IMR-90 (cell line): ENCODE results near the gene NR0B2. TPM values are rescaled to one million over a fixed set of nuclear protein-coding genes. Genes with fewer than 3 reads are reported as not detected.
"Not testable (repeated sequence)": the region's sequence is repeated elsewhere in the genome, so short reads cannot be mapped to it uniquely, and the experiment has no call there.

Experiments used
- ATAC-seq: fragments of 200-7000 bp; cut with Tn5 transposase; 2 replicates; pipeline ENCODE4 v1.9.1; 2020; ENCODE audit warnings: low read depth, mild to moderate bottlenecking, moderate library complexity
- BruUV-seq: library from RNA; stranded (reverse); fragments of 400-500 nt; replicated peaks from 2 replicates; lab custom pipeline; 2021; lab: Mats Ljungman, UMichigan
- CTCF ChIA-PET: fragments of 300-600 bp; formaldehyde crosslinking; extraction: SDS; loops from one replicate; lab custom pipeline; 2021; ENCODE audit warnings: antibody characterized with exemption; lab: Yijun Ruan, JAX
- POLR2A ChIA-PET: fragments of 300-600 bp; sonication (Branson Sonifier 250); formaldehyde crosslinking; loops from one replicate; lab custom pipeline; 2022; ENCODE audit warnings: antibody characterized with exemption; ENCODE audit not compliant: unreplicated experiment; lab: Charles Lee
- DNase-seq: peaks from one replicate; pipeline ENCODE4 v3.0.0; 2013
- H2AFZ ChIP-seq: replicated peaks from 2 replicates; pipeline ENCODE3; 2013; ENCODE audit warnings: low read length, mild to moderate bottlenecking; ENCODE audit not compliant: poor library complexity
- H2AK5ac ChIP-seq: 2 replicates; pipeline ENCODE4 v1.6.1; 2013; ENCODE audit warnings: low read depth, low read length, inconsistent platforms
- H2AK9ac ChIP-seq: replicated peaks from 2 replicates; pipeline ENCODE3; 2013; ENCODE audit warnings: mild to moderate bottlenecking, low read depth, low read length, moderate library complexity; ENCODE audit not compliant: poor library complexity
- H2BK120ac ChIP-seq: 2 replicates; pipeline ENCODE4 v1.6.1; 2013; ENCODE audit warnings: low read depth, low read length, inconsistent platforms
- H2BK15ac ChIP-seq: 3 replicates; pipeline ENCODE4 v1.6.1; 2013; ENCODE audit warnings: low read depth, low read length, inconsistent platforms
- H2BK20ac ChIP-seq: 2 replicates; pipeline ENCODE4 v1.6.1; 2013; ENCODE audit warnings: low read depth, mild to moderate bottlenecking, inconsistent platforms, low read length, moderate library complexity
- H2BK5ac ChIP-seq: 2 replicates; pipeline ENCODE4 v1.6.1; 2013; ENCODE audit warnings: mild to moderate bottlenecking, low read depth, low read length, inconsistent platforms; ENCODE audit not compliant: poor library complexity, severe bottlenecking
- H3K14ac ChIP-seq: replicated peaks from 2 replicates; pipeline ENCODE4 v1.6.1; 2013; ENCODE audit warnings: low read depth, low read length, inconsistent platforms
- H3K18ac ChIP-seq: 2 replicates; pipeline ENCODE4 v1.6.1; 2013; ENCODE audit warnings: low read depth, low read length, control low read depth
- H3K23ac ChIP-seq: 2 replicates; pipeline ENCODE4 v1.6.1; 2013; ENCODE audit warnings: low read depth, low read length, inconsistent platforms
- H3K27ac ChIP-seq: 2 replicates; pipeline ENCODE4 v1.5.1; 2013; ENCODE audit warnings: mild to moderate bottlenecking, control low read depth, low read length; ENCODE audit not compliant: insufficient read depth
- H3K27me3 ChIP-seq: 2 replicates; pipeline ENCODE4 v1.6.1; 2013; ENCODE audit warnings: low read length; ENCODE audit not compliant: control insufficient read depth, insufficient read depth
- H3K36me3 ChIP-seq: 2 replicates; pipeline ENCODE4 v1.6.1; 2013; ENCODE audit warnings: low read length, mixed read lengths; ENCODE audit not compliant: control insufficient read depth, insufficient read depth
- H3K4ac ChIP-seq: 2 replicates; pipeline ENCODE4 v1.6.1; 2013; ENCODE audit warnings: low read depth, low read length, inconsistent platforms
- H3K4me1 ChIP-seq: 2 replicates; pipeline ENCODE4 v1.6.1; 2013; ENCODE audit warnings: low read length, mixed read lengths; ENCODE audit not compliant: control insufficient read depth, insufficient read depth
- H3K4me2 ChIP-seq: 2 replicates; pipeline ENCODE4 v1.6.1; 2013; ENCODE audit warnings: low read depth, mild to moderate bottlenecking, control low read depth, low read length, moderate library complexity
- H3K4me3 ChIP-seq: 2 replicates; pipeline ENCODE4 v1.5.1; 2013; ENCODE audit warnings: low read depth, mild to moderate bottlenecking, control low read depth, low read length, moderate library complexity; ENCODE audit not compliant: insufficient read depth
- H3K56ac ChIP-seq: 2 replicates; pipeline ENCODE4 v1.6.1; 2013; ENCODE audit warnings: low read length, inconsistent platforms; ENCODE audit not compliant: insufficient read depth; ENCODE audit errors: extremely low read depth
- H3K79me1 ChIP-seq, 2 experiments: 2 replicates each; pipeline ENCODE4 v1.6.1; 2013; ENCODE audit warnings: low read length in 2 of 2, inconsistent platforms in 1 of 2, low read depth in 1 of 2
- H3K9ac ChIP-seq: 2 replicates; pipeline ENCODE4 v1.6.1; 2013; ENCODE audit warnings: low read depth, low read length, control low read depth
- H3K9me1 ChIP-seq: 2 replicates; pipeline ENCODE4 v1.6.1; 2013; ENCODE audit warnings: low read length, inconsistent platforms; ENCODE audit not compliant: insufficient read depth
- H3K9me3 ChIP-seq: 2 replicates; pipeline ENCODE4 v1.6.1; 2013; ENCODE audit warnings: low read length; ENCODE audit not compliant: control insufficient read depth, insufficient read depth
- H4K20me1 ChIP-seq: 2 replicates; pipeline ENCODE4 v1.6.1; 2013; ENCODE audit warnings: low read length, inconsistent platforms; ENCODE audit not compliant: insufficient read depth
- H4K5ac ChIP-seq: 2 replicates; pipeline ENCODE4 v1.6.1; 2013; ENCODE audit warnings: mild to moderate bottlenecking, low read depth, low read length, control low read depth
- H4K8ac ChIP-seq, 2 experiments: 2 replicates each; pipeline ENCODE4 v1.6.1; 2013; ENCODE audit warnings: low read depth in 2 of 2, low read length in 2 of 2, control low read depth in 1 of 2, inconsistent platforms in 1 of 2
- H4K91ac ChIP-seq: 2 replicates; pipeline ENCODE4 v1.6.1; 2013; ENCODE audit warnings: low read depth, low read length, inconsistent platforms; ENCODE audit not compliant: insufficient read depth
- CEBPB ChIP-seq: IDR thresholded peaks from 2 replicates; pipeline ENCODE4 v1.6.1; 2012; ENCODE audit warnings: low read depth, low read length, improper control_type of control experiment
- WGBS, 2 experiments: methylation state at CpG; one replicate each; pipeline versions ENCODE4 v1.1.5 to v1.1.7; 2013; ENCODE audit warnings: missing lambda C conversion rate in 2 of 2; ENCODE audit not compliant: insufficient read length in 1 of 2; ENCODE audit errors: extremely low coverage in 2 of 2; 5-methylcytosine and 5-hydroxymethylcytosine counted together
- dilution Hi-C: fragments of 300-500 bp; cut with HindIII; formaldehyde crosslinking; loops from one replicate; pipeline ENCODE4 v1.14.3; 2018; ENCODE audit warnings: low sequenced_read_pairs; ENCODE audit not compliant: unreplicated experiment
- in situ Hi-C: fragments of 300-500 bp; cut with MboI; formaldehyde crosslinking; loops from 3 replicates; pipeline ENCODE4 v1.14.3; 2019; ENCODE audit warnings: low sequenced_read_pairs, inconsistent platforms, mixed read lengths
- intact Hi-C: fragments of 100-400 bp; cut with micrococcal nuclease; formaldehyde crosslinking; loops from 2 replicates; pipeline ENCODE4 v1.10.0; 2022
- polyA plus RNA-seq, 3 experiments: library from polyadenylated mRNA; depleted of rRNA; stranded (reverse); fragments of >200 nt; gene quantifications; 2 replicates each; pipeline ENCODE4 v1.2.3, GENCODE V29; 2012; ENCODE audit warnings: low replicate concordance in 1 of 3
- total RNA-seq: library from RNA; depleted of rRNA; stranded (reverse); fragments of >200 nt; gene quantifications from 2 replicates; pipeline ENCODE4 v1.2.3, GENCODE V29; 2012

The NR0B2 gene
- total and polyA plus RNA-seq, 2 of the 4 experiments (the other 2 are of a cell fraction), result not detected

DNA sequence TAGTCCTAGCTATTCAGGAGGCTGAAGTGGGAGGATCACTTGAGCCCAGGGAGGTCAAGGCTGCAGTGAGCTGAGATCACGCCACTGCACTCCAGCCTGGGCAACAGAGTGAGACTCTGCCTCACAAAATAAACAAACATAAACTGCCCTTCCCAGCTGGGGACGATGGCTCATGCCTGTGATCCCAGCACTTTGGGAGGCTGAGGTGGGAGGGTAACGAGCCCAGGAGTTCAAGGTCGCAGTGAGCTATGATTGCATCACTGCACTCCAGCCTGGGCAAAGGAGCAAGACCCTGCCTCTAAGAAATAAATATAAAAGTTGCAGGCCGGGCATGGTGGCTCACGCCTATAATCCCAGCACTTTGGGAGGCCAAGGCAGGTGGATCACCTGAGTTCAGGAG, 32.2 kb downstream of the NR0B2 start:
- H3K27me3 ChIP-seq, H3K9ac ChIP-seq, H3K56ac ChIP-seq, H3K23ac ChIP-seq, H3K14ac ChIP-seq, H2BK15ac ChIP-seq, H4K8ac ChIP-seq, H2AK9ac ChIP-seq, H3K4me1 ChIP-seq, H2BK5ac ChIP-seq, H2AK5ac ChIP-seq, ATAC-seq, intact Hi-C loops, H3K9me3 ChIP-seq, in situ Hi-C loops, H3K27ac ChIP-seq, H2BK20ac ChIP-seq, POLR2A ChIA-PET, H3K9me1 ChIP-seq, dilution Hi-C loops, H4K91ac ChIP-seq, H4K20me1 ChIP-seq, H3K4ac ChIP-seq, H2AFZ ChIP-seq, H3K4me2 ChIP-seq, H3K4me3 ChIP-seq, H4K5ac ChIP-seq, BruUV-seq, H2BK120ac ChIP-seq, DNase-seq, H3K18ac ChIP-seq: not testable (repeated sequence)
- 87% methylated on average over 4 of the region's 6 CpGs; no CpG with 5 or more reads in 1 of the 2 experiments for WGBS, 2 experiments
- CTCF ChIA-PET, result interaction anchor here (0.6 kb wide), 1 partner anchor 8 kb away, joined by 3 read pairs; no protein-coding TSS in a partner anchor
- Histone ChIP-seq H3K36me3 (peaks cover 63% of the 10 kb centered on the region), H3K79me1 (peaks cover 24 to 32% of the 10 kb centered on the region in 2 experiments)
- TF ChIP-seq CEBPB, result 0 out of 2 replicates have a peak, but pooled peaks have one; percentile 30
